Bronchial epithelial cell (primary cell): ENCODE data around the gene MAP4K3. TPM values are rescaled to one million over a fixed set of nuclear protein-coding genes. Genes with fewer than 3 reads are reported as not detected.
A peak's percentile ranks its signal among the peaks of the same experiment; 100 is the strongest.

Experiments used
- DNase-seq: peaks from one replicate; pipeline ENCODE4 v3.0.0-alpha.2; 2010; ENCODE audit warnings: low read depth
- FAIRE-seq: peaks from 2 replicates; lab custom pipeline; 2011; peaks lifted over from hg19 to GRCh38; lab: Jason Lieb, UNC
- H3K27me3 ChIP-seq: 2 replicates; pipeline ENCODE4 v1.5.1; 2011; ENCODE audit warnings: low read length; ENCODE audit not compliant: control insufficient read depth, insufficient read depth
- H3K36me3 ChIP-seq: 2 replicates; pipeline ENCODE4 v1.5.1; 2011; ENCODE audit warnings: low read length; ENCODE audit not compliant: control insufficient read depth, insufficient read depth
- H3K4me3 ChIP-seq: 2 replicates; pipeline ENCODE4 v1.5.1; 2011; ENCODE audit warnings: mild to moderate bottlenecking, low read depth, low read length, control low read depth
- CTCF ChIP-seq: IDR thresholded peaks from 2 replicates; pipeline ENCODE4 v1.5.1; 2011; ENCODE audit warnings: mild to moderate bottlenecking, moderate library complexity, low read length, control low read depth, inconsistent platforms; ENCODE audit not compliant: insufficient read depth, severe bottlenecking
- total RNA-seq: library from RNA; depleted of rRNA; stranded (reverse); fragments of >200 nt; gene quantifications from 2 replicates; pipeline ENCODE4 v1.2.1, GENCODE V29; 2014

MAP4K3 gene
- total RNA-seq, 1 donor from 2014 or later = 19.7 TPM

DNA sequence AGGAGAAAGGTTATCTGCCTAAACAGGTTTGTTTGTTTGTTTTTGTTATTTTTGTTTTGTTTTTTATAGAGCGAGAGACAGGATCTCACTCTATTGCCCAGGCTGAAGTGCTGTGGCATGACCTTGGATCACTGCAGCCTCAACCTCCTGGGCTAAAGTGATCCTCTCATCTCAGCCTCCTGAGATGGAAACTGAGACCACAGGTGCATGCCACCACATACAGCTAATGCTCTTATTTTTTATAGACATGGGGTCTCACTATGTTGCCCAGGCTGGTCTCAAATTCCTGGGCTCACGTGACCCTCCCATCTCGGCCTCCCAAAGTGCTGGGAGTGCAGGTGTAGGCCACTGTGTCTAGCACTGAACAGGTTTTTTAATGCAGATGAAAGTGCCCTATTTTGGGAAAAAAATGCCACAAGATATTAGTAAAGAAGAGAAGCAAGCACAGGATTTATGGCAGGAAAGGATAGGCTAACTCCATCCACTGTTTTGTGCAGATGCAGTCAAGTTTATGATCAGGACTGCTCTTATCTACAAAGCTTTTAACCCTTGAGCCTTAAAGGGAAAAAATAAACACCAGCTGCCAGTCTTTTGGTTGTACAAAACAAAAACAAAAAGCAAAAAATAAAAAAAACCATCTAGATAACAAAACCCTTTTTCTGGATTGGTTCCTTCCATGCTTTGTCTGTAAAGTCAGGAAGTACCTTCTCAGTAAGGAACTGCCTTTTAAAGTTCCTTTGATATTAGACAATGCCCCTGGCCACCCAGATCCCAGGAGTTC, 29.4 kb downstream of the MAP4K3 start:
- FAIRE-seq (no peak), DNase-seq (no peak)
- TF ChIP-seq CTCF = no peak
- H3K27me3 ChIP-seq = no peaks in the 10 kb centered on the region
- H3K4me3 ChIP-seq = no peak overlapping the region
- no peaks in the 10 kb centered on the region for H3K36me3 ChIP-seq

GRCh38 chr2:39405364-39405763, 31.7 kb downstream of the MAP4K3 start:
- TF ChIP-seq CTCF = no peak
- Histone ChIP-seq H3K4me3 (no peak overlapping the region), H3K36me3 (no peaks in the 10 kb centered on the region), H3K27me3 (no peaks in the 10 kb centered on the region)
- peak; percentile 100 for DNase-seq
- FAIRE-seq = peak; percentile 95

DNA sequence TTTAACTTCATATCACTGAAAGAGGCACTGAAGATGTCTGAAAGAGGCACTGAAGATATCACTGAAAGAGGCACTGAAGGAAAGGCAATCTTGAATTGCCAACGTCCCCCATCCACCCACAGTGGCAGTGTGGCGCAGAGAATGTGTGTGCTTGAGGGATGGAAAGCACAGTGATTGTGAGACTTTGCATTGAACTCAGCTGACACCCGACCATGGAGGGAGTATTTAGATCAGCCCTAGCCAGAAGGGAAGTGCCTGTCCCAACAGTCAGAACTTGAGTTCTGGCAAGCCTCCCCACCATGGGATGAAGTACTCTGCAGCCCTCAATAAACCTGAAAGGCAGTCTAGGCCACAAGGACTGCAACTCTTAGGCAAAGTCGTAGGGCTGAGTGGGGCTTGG, 33.8 kb downstream of the MAP4K3 start:
- no peak for TF ChIP-seq CTCF
- DNase-seq (no peak), FAIRE-seq (no peak)
- H3K4me3 ChIP-seq = no peak overlapping the region
- no peaks in the 10 kb centered on the region for H3K27me3 ChIP-seq
- H3K36me3 ChIP-seq = no peaks in the 10 kb centered on the region

GRCh38 chr2:39401319-39401718, 35.8 kb downstream of the MAP4K3 start:
- FAIRE-seq (no peak), DNase-seq (no peak)
- TF ChIP-seq CTCF = no peak
- no peaks in the 10 kb centered on the region for H3K36me3 ChIP-seq
- H3K27me3 ChIP-seq = no peaks in the 10 kb centered on the region
- no peak overlapping the region for H3K4me3 ChIP-seq

DNA sequence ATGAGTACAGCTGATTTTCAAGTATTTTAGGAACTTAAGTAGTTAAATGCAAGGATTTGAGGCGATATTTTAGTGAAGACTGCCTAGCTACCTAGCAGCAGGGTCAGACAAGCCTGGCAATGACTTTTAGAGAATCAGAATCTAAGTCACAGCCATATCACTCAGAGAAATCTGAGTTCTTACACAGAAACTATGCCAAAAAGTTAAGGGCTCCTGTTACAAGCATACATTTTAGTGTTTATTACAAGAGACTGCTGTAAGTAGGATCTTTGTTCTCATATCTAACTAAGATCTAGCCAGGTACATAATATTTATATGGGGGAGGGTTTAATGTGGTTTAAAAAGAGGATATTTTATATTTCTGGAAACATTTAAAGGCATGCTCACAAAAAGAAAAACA, 37.5 kb downstream of the MAP4K3 start:
- no peak for DNase-seq
- Histone ChIP-seq H3K27me3 (no peaks in the 10 kb centered on the region), H3K36me3 (no peaks in the 10 kb centered on the region), H3K4me3 (no peak overlapping the region)
- TF ChIP-seq CTCF = no peak
- FAIRE-seq = no peak

DNA sequence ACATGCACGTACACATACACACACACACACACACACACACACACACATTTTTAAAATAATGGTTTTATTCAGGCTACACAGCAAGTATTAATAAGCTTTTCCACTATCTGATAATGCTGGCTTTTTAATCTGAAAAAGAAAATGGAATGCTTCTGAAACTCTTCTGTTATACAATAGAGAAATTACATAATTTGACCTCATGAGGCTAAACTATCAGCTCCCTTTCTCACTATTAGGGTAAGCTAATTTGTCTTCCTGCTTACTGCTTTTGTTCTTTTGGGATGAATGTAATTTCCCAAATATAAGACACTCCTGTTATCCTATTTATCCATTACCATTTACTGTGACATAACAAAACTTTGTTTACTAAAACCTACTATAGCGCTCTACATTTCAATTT, 41.8 kb downstream of the MAP4K3 start:
- no peak for DNase-seq
- no peak for TF ChIP-seq CTCF
- no peak overlapping the region for H3K4me3 ChIP-seq
- H3K36me3 ChIP-seq = no peaks in the 10 kb centered on the region
- no peaks in the 10 kb centered on the region for H3K27me3 ChIP-seq
- no peak for FAIRE-seq
